Mononuclear cell (primary cell): ENCODE results near the gene LBX1. TPM values are rescaled to one million over a fixed set of nuclear protein-coding genes. Genes with fewer than 3 reads are reported as not detected.

Source experiments
- H3K27me3 ChIP-seq: 2 replicates; pipeline ENCODE4 v1.6.0; 2011; ENCODE audit warnings: low read length, control low read depth; ENCODE audit not compliant: insufficient read depth
- H3K4me1 ChIP-seq: 2 replicates; pipeline ENCODE4 v1.5.1; 2011; ENCODE audit warnings: mild to moderate bottlenecking, low read length, control low read depth; ENCODE audit not compliant: insufficient read depth
- H3K4me3 ChIP-seq: 2 replicates; pipeline ENCODE4 v1.5.1; 2011; ENCODE audit warnings: mild to moderate bottlenecking, low read length, moderate library complexity
- H3K9me3 ChIP-seq: 2 replicates; pipeline ENCODE4 v1.5.1; 2011; ENCODE audit warnings: low read depth, mild to moderate bottlenecking, control low read depth, low read length
- total RNA-seq: library from RNA; depleted of rRNA; stranded (reverse); fragments of >200 nt; gene quantifications from one replicate; pipeline ENCODE4 v1.2.3, GENCODE V29; 2012

The LBX1 gene
- total RNA-seq, 1 donor = not detected

DNA sequence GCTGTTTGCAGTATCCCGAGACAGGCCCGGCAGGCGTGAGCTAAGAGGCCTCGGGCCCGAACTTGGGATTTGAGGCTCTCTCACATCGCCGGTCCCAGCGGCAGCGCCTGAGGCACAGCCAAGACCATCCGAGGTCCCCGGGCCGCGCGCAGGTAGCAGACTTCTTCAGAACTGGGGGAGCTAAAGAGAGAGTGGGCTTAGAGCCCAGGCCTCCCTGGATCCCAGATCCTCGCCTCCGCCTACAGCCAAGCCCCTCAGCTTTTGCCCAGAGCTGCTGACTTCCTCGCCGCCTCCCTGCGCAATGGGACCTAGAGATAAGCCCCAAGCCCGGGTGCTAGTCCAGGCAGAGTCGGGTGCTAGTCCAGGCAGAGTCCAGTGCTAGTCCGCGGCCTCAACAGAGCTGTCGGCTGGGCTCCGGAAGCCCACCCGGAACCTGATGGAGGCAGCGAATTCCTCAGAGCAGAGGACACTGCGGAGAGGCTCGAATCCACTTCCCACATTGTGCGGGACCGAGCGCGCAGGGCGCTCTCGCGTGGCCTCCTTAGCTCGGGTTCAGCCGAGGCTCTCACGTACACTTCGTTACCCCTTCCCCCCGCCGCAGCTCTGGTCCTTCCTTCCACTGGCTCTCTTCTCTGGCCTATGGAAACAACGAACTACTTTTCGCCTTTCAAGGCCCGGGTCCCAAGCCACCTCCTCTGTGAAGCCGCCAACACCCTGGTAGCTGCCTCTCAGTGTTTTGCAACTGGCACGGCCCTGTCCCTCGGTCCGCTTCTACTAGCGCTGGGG is 5.8 kb downstream of the LBX1 start:
- Histone ChIP-seq H3K27me3 (peaks cover 93% of the 10 kb centered on the region), H3K4me3 (no peak overlapping the region), H3K9me3 (no peaks in the 10 kb centered on the region), H3K4me1 (peaks cover 47% of the 10 kb centered on the region)

DNA sequence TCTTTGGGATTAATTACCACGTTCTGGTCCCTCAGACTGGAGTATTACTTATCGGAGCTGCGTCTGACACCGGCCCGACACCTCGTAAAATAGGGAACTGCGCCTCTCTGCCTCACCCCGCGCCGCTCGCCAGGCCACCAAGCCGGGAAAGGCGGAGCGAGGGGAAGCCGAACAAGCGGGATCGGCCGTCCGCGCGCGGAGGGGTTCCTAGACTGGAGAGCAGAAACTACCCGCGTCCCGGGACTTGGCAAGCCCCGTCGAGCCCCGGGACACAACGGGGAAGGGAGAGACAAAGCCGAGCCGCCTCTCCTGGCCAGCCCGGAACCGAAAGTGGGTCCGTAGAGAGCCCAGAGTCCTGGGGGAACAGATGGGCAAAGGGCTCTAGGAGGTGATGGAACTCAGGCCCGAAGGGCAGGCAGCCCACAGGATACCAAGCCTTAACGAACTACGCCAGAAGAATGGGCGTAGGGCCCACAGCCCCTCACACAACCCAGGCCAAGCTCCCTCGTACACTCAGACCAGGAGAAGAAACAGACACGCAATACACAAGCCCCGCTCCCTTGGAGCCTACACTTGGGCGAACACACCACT is 6.5 kb downstream of the LBX1 start:
- Histone ChIP-seq H3K4me1 (peaks cover 44% of the 10 kb centered on the region), H3K4me3 (no peak overlapping the region), H3K27me3 (peaks cover 93% of the 10 kb centered on the region), H3K9me3 (no peaks in the 10 kb centered on the region)

DNA sequence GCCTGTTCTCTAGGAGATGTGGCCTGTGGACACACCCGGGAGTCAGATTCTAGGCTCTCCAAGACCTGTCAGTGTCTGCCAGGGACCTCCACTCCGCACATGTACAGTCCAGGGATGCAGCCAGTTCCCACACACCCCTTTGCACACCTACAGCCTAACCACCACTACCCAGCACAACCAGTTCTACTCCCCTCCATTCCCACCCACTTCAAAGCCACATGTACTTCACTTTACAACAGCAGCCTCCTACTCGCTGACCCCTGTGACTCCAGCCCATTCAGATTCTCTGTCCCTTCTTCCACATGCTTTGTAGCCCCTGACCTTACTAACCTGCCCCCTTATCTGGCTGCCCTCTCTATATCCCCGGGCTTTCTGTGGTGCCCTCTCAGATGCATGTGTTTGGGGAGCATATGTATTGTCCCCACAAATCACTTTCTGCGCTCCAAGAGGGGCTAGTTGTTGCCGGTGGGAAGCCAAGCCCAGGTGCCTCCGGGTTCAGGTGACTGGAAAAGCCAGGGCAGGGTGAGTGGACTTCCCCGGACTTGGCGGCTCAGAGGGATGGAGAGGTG is 7.2 kb downstream of the LBX1 start:
- H3K4me1 ChIP-seq = peaks cover 45% of the 10 kb centered on the region
- peaks cover 93% of the 10 kb centered on the region for H3K27me3 ChIP-seq
- H3K4me3 ChIP-seq = no peak overlapping the region
- no peaks in the 10 kb centered on the region for H3K9me3 ChIP-seq

DNA sequence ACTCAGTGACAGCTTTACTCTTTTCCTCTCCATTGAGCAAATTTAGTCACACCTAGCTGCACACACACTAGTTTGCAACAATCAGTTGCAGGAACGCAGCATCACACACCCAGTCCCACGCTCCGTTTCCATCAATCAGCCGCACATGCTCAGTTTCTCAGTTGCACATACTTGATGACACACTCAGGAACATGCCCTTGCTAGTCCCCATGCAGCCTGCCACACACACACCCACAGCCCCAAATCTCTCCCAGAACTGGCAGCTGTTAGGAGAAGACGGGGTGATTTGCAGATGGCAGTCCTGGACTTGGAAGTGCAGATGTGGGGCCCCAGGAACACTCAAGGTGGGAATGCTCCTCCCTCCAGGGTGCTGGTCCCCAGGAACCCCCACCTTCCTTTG is 7.7 kb downstream of the LBX1 start:
- peaks cover 45% of the 10 kb centered on the region for H3K4me1 ChIP-seq
- no peaks in the 10 kb centered on the region for H3K9me3 ChIP-seq
- H3K4me3 ChIP-seq = no peak overlapping the region
- peaks cover 93% of the 10 kb centered on the region for H3K27me3 ChIP-seq

DNA sequence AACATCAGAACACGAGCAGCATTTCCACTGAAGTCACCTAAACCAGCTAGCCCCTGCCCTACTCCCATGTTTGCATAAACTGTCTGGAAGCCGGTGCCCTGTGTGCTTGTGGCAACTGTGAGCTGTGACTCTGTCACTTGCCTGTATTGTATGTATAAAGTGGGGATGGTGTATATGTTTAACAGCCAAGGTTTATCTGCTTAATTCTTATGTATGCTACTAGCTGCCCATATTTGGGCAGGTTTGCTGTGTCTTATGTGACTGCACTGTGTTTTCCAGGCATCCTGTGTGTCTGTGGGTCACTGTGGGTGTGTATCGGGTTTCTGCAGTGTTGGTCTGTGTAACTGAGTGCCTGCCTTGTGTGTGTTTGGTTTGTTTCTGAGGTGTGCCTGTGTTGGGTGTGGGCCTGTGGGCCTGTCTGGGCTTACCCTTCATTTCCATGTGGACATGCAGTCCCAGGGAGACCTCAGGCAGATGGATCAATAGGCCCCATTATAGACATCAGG is 9.3 kb downstream of the LBX1 start:
- H3K27me3 ChIP-seq = peaks cover 93% of the 10 kb centered on the region
- no peaks in the 10 kb centered on the region for H3K9me3 ChIP-seq
- H3K4me1 ChIP-seq = peaks cover 44% of the 10 kb centered on the region

DNA sequence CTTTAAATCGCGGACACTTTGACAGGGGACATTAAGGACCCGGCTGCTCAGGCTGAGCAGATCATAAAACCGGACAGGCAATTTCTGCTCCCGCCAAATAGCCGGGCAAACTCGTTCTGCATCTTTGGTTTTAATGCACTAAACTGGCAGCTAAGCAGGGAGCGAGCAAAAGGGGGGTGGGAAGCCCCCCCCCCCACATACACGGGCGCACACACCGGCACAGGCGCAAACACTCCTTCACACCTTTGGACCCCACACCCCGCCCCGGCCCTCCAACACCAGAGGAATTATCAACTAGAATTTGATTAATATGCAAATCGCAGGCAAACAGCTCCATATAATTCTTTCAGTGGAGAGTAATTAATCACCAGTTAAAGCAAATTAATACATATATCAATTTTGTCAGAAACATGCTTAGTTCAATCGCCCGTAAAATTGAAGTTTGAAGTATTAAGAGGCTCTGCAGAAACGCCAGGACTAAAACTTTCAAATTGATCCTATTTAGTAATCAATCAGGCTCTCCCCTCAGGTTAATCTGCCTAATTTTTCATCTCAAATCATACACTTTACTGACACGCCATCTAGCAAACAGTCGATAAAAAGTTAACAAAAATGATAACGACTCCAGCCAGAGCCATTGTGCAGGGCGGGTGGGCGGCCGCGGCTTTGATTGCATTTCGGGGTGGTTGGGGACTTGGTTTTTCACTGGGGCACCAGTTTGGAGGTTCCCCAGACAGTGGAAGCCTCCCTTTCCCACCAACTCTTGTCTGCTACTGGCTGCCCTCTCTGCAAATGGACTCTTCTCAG is 9.9 kb downstream of the LBX1 start:
- H3K27me3 ChIP-seq = peaks cover 97% of the 10 kb centered on the region
- peaks cover 47% of the 10 kb centered on the region for H3K4me1 ChIP-seq
- H3K9me3 ChIP-seq = no peaks in the 10 kb centered on the region
- no peak overlapping the region for H3K4me3 ChIP-seq

More for the DNA sequence above, 9.3 kb downstream of the LBX1 start:
- no peak overlapping the region for H3K4me3 ChIP-seq

DNA sequence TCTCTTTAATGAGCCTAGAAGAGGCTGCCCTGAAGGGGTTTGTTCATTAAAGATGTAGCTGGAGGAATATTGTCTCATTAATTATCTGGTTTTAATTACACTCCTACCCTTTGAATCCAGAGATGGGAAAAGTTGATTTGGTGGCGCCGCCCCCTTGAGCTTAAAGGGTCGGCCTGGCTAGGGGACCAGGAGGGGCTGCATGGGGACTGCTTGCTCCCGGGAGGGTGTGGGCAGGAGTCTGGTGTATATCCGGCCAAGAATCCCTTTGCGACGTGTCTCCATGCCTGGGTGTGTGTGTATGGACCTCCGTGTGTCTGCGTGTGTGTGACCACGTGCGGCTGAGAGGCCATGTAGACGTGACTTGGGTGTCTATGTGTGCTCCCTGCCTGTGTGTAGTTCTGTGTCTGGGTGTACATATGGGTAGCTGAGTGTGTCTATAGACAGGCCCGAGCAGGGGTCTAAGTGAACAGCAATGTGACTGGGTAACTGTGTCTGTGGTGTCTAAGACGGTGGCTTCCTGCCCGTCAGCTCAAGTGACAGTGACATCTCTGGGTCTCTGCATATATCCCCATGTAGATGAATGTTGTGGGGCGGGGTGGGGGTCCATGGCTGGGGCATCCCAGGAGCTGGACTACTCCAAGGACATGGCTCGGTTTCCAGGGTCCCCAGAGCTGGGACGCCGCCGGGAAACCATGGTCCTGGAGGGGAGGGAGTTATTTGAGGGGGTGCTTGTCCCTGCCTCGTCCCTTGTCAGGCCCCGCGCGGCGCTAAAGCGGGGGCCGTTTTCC is 10.7 kb downstream of the LBX1 start:
- Histone ChIP-seq H3K4me1 (peaks cover 51% of the 10 kb centered on the region), H3K9me3 (no peaks in the 10 kb centered on the region), H3K27me3 (peaks cover 97% of the 10 kb centered on the region), H3K4me3 (no peak overlapping the region)

DNA sequence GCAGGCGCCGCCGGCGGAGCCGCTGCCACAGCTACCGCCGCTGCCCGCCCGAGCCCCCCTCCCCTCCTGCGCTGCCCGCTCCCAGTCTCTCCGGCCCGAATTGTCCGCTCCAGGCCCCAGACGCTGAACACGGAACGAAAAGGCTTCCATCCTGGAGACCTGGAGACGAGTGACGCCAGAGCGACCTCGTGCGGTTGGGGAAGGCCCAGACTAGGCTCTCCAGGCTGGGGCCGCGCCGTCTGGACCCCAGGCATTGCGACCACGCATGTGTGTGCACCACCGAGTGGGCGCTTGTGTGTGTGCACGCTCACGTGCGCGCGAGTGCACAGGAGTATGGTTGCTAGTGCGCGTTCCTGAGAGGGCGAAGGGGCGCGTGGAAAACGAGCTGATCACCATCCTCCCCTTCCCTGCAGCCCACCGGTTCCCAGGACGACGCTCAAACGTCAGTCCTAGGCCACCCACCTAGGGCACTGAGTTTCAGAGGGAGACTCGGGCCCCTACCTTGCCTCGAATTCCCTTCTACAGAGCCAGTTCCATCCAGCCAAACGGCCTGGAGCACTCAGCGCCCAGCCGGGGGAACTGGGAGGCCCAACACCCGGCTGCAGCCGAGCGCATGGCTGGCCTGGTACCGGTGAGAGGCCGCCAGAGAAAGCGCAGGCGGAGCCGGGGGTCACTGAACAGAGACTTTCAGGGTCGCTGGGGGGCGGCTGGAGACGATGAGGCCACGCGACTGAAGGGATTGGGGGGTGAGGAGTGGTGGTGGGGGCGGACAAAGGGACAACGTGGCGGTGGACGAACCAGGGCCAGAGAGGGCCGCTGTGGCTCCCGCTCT is 11.6 kb downstream of the LBX1 start:
- H3K9me3 ChIP-seq = no peaks in the 10 kb centered on the region
- peaks cover 46% of the 10 kb centered on the region for H3K4me1 ChIP-seq
- H3K4me3 ChIP-seq = no peak overlapping the region
- H3K27me3 ChIP-seq = peaks cover 91% of the 10 kb centered on the region

DNA sequence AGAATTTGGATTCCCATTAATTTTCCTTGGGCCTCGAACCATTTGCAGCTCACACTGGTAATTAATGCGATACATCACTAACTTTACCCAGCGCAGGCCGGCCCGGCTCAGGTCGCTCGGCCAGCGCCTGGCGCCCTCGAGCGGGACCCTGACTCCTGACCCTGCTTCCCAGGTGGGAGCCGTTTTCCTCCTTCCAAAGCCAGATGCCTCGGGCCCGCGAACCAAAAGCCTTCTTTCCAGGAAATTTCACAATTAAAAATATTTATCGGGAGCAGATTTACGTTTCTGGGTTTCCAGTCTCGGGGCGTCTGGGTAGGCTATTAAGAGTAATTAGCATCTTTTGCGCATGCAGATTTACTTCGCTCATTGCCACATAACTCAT is 12.2 kb downstream of the LBX1 start:
- Histone ChIP-seq H3K9me3 (no peaks in the 10 kb centered on the region), H3K27me3 (peaks cover 91% of the 10 kb centered on the region), H3K4me3 (no peak overlapping the region), H3K4me1 (peaks cover 45% of the 10 kb centered on the region)

DNA sequence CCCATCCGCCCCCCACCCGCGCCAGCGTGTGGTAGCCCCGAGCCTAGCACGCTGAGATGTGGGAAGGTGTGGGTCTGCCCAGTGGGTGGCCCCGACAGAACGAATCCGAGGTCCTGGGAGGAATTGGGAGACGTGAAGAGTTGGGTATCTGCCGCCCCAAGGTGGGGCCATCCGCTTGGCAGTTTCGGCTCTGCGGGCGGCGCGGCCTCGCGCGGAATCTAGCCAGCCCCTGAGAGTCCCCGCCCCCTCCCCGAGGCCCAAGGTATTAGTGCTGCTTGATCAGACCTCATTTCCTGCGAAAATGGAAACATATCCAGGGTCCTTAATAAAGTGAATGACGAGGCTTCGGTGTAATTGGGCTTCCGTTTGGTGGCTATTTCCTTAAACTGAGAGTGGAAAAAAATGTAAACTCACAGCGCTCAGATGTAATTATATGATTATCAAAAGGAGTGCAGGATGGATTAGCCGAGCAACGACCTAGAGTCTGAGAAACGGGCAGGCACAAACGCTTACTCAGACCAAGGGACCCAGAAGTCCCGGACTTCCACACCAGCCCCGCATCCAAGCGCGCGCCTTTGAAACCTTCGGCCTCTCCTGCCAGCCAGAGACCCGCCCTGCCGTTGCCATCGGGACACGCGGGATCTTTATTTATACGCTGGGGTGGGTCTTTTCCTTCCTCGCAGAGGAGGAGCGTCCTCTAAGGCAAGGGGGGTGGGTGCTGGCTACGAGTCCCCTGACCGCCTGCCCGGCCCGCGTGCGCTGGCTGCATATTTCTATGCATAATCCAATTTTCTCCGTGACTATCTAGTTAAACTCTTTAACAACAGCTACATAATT is 12.8 kb downstream of the LBX1 start:
- peaks cover 45% of the 10 kb centered on the region for H3K4me1 ChIP-seq
- no peak overlapping the region for H3K4me3 ChIP-seq
- H3K27me3 ChIP-seq = peaks cover 90% of the 10 kb centered on the region
- no peaks in the 10 kb centered on the region for H3K9me3 ChIP-seq

DNA sequence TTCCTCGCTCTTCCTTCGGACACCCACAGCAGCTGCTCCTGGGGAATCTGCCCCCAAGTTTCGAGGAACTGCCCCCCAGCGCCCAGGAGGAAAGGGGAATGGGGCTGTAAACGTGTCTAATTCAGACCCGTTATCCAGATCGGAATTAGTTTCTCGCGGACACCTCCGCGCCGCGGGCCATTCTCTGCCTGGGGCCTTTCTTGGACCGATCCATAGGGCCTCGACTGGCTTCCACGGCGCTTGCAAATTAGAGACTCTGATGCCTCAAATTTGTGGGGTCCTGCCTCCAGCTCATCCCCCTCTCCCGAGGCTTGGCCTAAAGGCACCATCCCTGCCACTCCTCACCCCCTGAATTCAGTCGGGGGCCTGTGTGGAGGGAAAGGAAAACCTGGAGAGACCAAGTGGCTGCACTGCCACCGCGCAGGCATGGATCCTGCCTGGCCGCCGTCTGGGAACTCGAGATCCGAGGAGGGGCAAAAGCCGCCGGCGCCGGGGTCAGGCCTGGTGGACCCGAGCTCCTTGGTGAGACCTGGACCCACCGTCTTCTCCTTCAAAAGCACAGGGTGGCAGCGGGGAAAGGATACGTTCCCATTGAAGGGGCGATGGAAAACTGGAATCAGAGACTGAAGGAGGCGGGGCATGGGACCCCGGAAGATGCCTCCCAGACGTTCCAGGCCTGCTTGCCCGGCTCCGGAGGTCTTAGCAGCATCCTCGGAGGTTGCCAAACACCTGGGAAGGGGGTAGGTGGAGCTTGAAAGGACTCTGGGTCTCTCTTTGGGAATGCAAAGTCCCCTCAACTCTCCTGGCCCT is 13.7 kb downstream of the LBX1 start:
- H3K4me3 ChIP-seq = no peak overlapping the region
- H3K27me3 ChIP-seq = peaks cover 88% of the 10 kb centered on the region
- peaks cover 45% of the 10 kb centered on the region for H3K4me1 ChIP-seq
- H3K9me3 ChIP-seq = no peaks in the 10 kb centered on the region
